Measurements from ENCODE around the gene QRICH2. TPM values are rescaled to one million over a fixed set of nuclear protein-coding genes. Genes with fewer than 3 reads are reported as not detected.
"Not testable (repeated sequence)": the region's sequence is repeated elsewhere in the genome, so short reads cannot be mapped to it uniquely, and the experiment has no call there.

The QRICH2 gene
- total RNA-seq, 1 donor from 2014 or later, result 11.7 TPM

DNA sequence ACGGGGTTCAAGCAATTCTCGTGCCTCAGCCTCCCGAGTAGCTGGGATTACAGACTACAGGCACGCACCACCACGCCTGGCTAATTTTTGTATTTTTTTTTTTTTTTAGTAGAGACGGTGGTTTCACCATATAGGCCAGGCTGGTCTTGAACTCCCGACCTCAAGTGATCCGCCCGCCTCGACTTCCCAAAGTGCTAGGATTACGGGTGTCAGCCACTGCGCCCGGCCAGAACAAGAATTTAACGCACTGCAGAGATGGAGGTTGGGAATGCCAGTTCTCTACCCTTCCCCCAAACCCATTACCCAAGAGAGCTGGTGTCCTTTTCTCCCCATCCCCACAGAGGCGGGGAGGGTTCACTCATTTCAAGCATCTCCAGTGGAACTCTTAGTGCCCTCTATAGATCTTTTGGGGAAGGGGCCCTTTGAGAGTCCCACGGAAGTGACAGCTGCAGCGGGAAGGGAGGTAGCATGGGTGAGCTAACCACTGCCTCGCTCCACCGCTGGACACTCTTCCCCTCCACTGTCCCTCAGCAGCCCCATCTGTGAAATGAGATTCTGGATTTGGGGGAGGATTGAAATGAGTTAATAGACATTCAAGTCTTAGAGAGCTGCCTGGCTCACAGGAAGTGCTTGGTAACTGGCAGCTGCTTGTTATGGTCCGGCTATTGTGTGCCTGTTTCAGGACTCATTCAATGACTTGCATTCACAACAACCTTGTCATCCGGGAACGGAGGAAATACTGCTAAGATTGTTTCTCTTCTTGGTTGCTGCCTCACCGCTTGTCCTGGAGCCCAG, 46.5 kb downstream of the QRICH2 start:
- TF ChIP-seq CTCF (conservative IDR thresholded peaks at IDR 0.05), result no peak
- H3K4me3 Mint-ChIP-seq, result no peak overlapping the region
- H3K9me3 Mint-ChIP-seq, result no peaks in the 10 kb centered on the region
- no peaks in the 10 kb centered on the region for H3K36me3 Mint-ChIP-seq
- no peaks in the 10 kb centered on the region for H3K27me3 Mint-ChIP-seq
- H3K4me1 Mint-ChIP-seq (ENCODE audit: unreplicated experiment), result peaks cover 40% of the 10 kb centered on the region
- H3K27ac Mint-ChIP-seq, result peak overlapping the region; percentile 95
- DNase-seq (ENCODE audit: extremely low spot score, unreplicated experiment), result no peak

- no peak for TF ChIP-seq CTCF (conservative IDR thresholded peaks at IDR 0.05)
- peak overlapping the region; percentile 65 for H3K27ac Mint-ChIP-seq
- H3K27me3 Mint-ChIP-seq, result no peaks in the 10 kb centered on the region
- H3K4me1 Mint-ChIP-seq (ENCODE audit: unreplicated experiment), result peaks cover 43% of the 10 kb centered on the region
- H3K36me3 Mint-ChIP-seq, result no peaks in the 10 kb centered on the region
- no peak overlapping the region for H3K4me3 Mint-ChIP-seq
- no peaks in the 10 kb centered on the region for H3K9me3 Mint-ChIP-seq
- DNase-seq (ENCODE audit: extremely low spot score, unreplicated experiment), result no peak
These were observed 47.4 kb downstream of the QRICH2 start for GRCh38 chr17:76260669-76261068.

- Mint-ChIP-seq H3K36me3 (no peaks in the 10 kb centered on the region), H3K4me1 (ENCODE audit: unreplicated experiment) (peaks cover 47% of the 10 kb centered on the region), H3K27ac (peak overlapping the region; percentile 96), H3K9me3 (no peaks in the 10 kb centered on the region), H3K27me3 (no peaks in the 10 kb centered on the region), H3K4me3 (no peak overlapping the region)
- no peak for DNase-seq (ENCODE audit: extremely low spot score, unreplicated experiment)
- TF ChIP-seq CTCF (conservative IDR thresholded peaks at IDR 0.05), result no peak
These were observed 47.9 kb downstream of the QRICH2 start for GRCh38 chr17:76260220-76260619.

- peak overlapping the region; percentile 55 for H3K27ac Mint-ChIP-seq
- H3K36me3 Mint-ChIP-seq; H3K4me3 Mint-ChIP-seq; H3K9me3 Mint-ChIP-seq; DNase-seq (ENCODE audit: extremely low spot score, unreplicated experiment); H3K27me3 Mint-ChIP-seq: not testable (repeated sequence)
- H3K4me1 Mint-ChIP-seq (ENCODE audit: unreplicated experiment), result peaks cover 38% of the 10 kb centered on the region
These were observed 51.5 kb downstream of the QRICH2 start for GRCh38 chr17:76256430-76257050.

- no peaks in the 10 kb centered on the region for H3K9me3 Mint-ChIP-seq
- no peak overlapping the region for H3K4me3 Mint-ChIP-seq
- TF ChIP-seq CTCF (conservative IDR thresholded peaks at IDR 0.05), result no peak
- no peaks in the 10 kb centered on the region for H3K27me3 Mint-ChIP-seq
- no peaks in the 10 kb centered on the region for H3K36me3 Mint-ChIP-seq
- no peak for DNase-seq (ENCODE audit: extremely low spot score, unreplicated experiment)
- no peak overlapping the region for H3K27ac Mint-ChIP-seq
- peaks cover 36% of the 10 kb centered on the region for H3K4me1 Mint-ChIP-seq (ENCODE audit: unreplicated experiment)
These were observed 52.2 kb downstream of the QRICH2 start for GRCh38 chr17:76255801-76256429.

DNA sequence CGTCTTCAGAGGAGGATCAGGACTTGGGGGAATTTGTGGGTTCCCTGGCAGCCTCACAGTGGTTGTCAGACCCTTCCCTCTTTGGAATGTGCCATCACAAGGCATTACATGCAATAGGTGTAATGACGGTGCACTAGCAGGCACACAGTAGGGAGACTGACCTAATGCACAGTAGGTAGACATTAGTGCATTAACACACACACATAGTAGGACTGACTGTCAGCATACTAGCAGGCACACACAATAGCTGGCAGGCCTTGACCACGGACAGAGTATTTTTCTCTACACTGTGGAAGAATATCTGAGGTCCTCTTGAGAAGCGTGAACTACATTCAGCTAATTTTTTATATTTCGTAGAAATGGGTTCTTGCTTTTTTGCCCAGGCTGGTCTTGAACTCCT, 53.8 kb downstream of the QRICH2 start:
- no peak overlapping the region for H3K4me3 Mint-ChIP-seq
- H3K27ac Mint-ChIP-seq, result no peak overlapping the region
- no peaks in the 10 kb centered on the region for H3K36me3 Mint-ChIP-seq
- peaks cover 26% of the 10 kb centered on the region for H3K4me1 Mint-ChIP-seq (ENCODE audit: unreplicated experiment)
- DNase-seq (ENCODE audit: extremely low spot score, unreplicated experiment), result no peak
- TF ChIP-seq CTCF (conservative IDR thresholded peaks at IDR 0.05), result no peak
- no peaks in the 10 kb centered on the region for H3K9me3 Mint-ChIP-seq
- H3K27me3 Mint-ChIP-seq, result no peaks in the 10 kb centered on the region
